BLaER1 treated with 17β-estradiol and CSF1 and Interleukin-3, amounts not matched to agents 10 nM and 100 nM (cell line): ENCODE measurements around the gene HEATR5B.
A peak's percentile ranks its signal among the peaks of the same experiment; 100 is the strongest.

Experiments
- H3K27ac ChIP-seq, 11 experiments: shearing (Covaris generic); formaldehyde crosslinking; 2 replicates each; pipeline ENCODE4 v1.8.1; 2022
- H3K27me3 ChIP-seq, 11 experiments: shearing (Covaris generic); formaldehyde crosslinking; 2 replicates each; pipeline ENCODE4 v1.8.1; 2022
- H3K36me3 ChIP-seq, 11 experiments: shearing (Covaris generic); formaldehyde crosslinking; 2 replicates each; pipeline ENCODE4 v1.8.1; 2022
- H3K4me1 ChIP-seq, 10 experiments: shearing (Covaris generic); formaldehyde crosslinking; 2 replicates each; pipeline ENCODE4 v1.8.1; 2022
- H3K4me2 ChIP-seq, 11 experiments: shearing (Covaris generic); formaldehyde crosslinking; 2 replicates each; pipeline ENCODE4 v1.8.1; 2022
- H3K4me3 ChIP-seq, 10 experiments: shearing (Covaris generic); formaldehyde crosslinking; 2 replicates each; pipeline ENCODE4 v1.8.1; 2022
- H3K9ac ChIP-seq, 11 experiments: shearing (Covaris generic); formaldehyde crosslinking; 2 replicates each; pipeline ENCODE4 v1.8.1; 2022
- H3K9me3 ChIP-seq, 11 experiments: shearing (Covaris generic); formaldehyde crosslinking; replicated peaks in 1 of 11; 2 replicates each; pipeline ENCODE4 v1.8.1; 2022
- H4K20me1 ChIP-seq, 11 experiments: shearing (Covaris generic); formaldehyde crosslinking; 2 replicates each; pipeline ENCODE4 v1.8.1; 2022
- Cebpa-rat ChIP-seq, 11 experiments: shearing (Covaris generic); IDR thresholded peaks; 2 replicates each; pipeline ENCODE4 v1.8.1; 2022

HEATR5B gene

GRCh38 chr2:36976065-36976464 is 108.1 kb downstream of the HEATR5B start:
- Histone ChIP-seq H3K27me3 (no peaks in the 10 kb centered on the region), H3K4me1 (peaks cover 0 to 9% (median 4%) of the 10 kb centered on the region in 10 experiments; a peak in 7 of 20 replicates), H3K27ac (no peak overlapping the region), H4K20me1 (no peaks in the 10 kb centered on the region), H3K4me3 (no peak overlapping the region), H3K36me3 (peaks cover 0 to 28% (median 21%) of the 10 kb centered on the region in 11 experiments; a peak in 17 of 22 replicates), H3K9me3 (peaks cover 0 to 10% (median 5%) of the 10 kb centered on the region in 11 experiments; a peak in 12 of 22 replicates), H3K9ac (no peak overlapping the region), H3K4me2 (no peak overlapping the region)
- TF ChIP-seq Cebpa-rat (IDR thresholded peaks at IDR 0.05): no peak

DNA sequence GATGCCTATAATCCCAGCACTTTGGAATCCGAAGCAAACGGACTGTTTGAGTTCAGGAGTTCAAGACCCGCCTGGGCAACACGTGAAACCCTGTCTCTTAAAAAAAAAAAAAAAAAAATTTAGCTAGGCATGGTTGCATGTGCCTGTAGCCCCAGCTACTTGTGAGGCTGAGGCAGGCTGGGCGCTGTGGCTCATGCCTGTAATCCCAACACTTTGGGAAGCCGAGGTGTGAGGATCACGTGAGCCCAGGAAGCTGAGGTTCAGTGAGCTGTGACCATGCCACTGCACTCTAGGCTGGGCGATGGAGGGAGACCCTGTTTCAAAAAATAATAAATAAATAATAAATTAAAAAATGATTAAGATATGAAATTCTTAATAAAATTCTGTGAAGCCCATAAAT is 108.9 kb downstream of the HEATR5B start:
- H4K20me1 ChIP-seq: no peaks in the 10 kb centered on the region

DNA sequence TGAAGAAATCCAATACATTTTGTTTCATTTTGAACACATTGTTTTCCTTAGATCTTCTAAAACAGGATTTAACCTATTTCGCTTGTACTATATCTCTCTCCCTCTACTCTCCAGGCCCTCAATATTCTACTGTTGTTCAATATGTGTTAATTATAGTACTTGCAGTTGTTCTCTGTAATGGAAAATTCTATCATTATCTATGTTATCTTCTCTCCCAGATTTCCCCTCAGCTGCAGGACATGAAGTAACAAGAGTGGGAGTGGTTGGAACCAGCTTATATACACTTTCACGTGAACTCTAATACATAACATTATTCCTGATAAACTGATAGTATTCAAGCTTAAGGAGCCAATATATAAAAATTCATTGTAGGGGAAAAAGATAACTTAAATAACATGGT is 110.9 kb downstream of the HEATR5B start:
- peaks cover 0 to 14% (median 6%) of the 10 kb centered on the region in 10 experiments; a peak in 12 of 20 replicates for H3K4me1 ChIP-seq
- TF ChIP-seq Cebpa-rat (IDR thresholded peaks at IDR 0.05): no peak
- H3K27ac ChIP-seq: no peak overlapping the region
- H3K9ac ChIP-seq: no peak overlapping the region
- no peaks in the 10 kb centered on the region for H3K27me3 ChIP-seq
- no peak overlapping the region for H3K4me2 ChIP-seq
- no peak overlapping the region for H3K4me3 ChIP-seq
- no peaks in the 10 kb centered on the region for H4K20me1 ChIP-seq
- H3K9me3 ChIP-seq: peaks cover 0 to 3% (median under 1%) of the 10 kb centered on the region in 11 experiments; a peak in 5 of 22 replicates
- peaks cover 0 to 1% (median 0%) of the 10 kb centered on the region in 11 experiments; a peak in 3 of 22 replicates for H3K36me3 ChIP-seq

More for the DNA sequence above, 108.9 kb downstream of the HEATR5B start:
- H3K4me3 ChIP-seq: no peak overlapping the region
- peaks cover 0 to 20% (median 19%) of the 10 kb centered on the region in 11 experiments; a peak in 15 of 22 replicates for H3K36me3 ChIP-seq
- H3K27ac ChIP-seq: no peak overlapping the region
- peaks cover 0 to 9% (median 4%) of the 10 kb centered on the region in 10 experiments; a peak in 7 of 20 replicates for H3K4me1 ChIP-seq
- H3K4me2 ChIP-seq: peak overlapping the region in 1 of 11 experiments; percentile 32; a peak in 1 of 22 replicates
- H3K9ac ChIP-seq: no peak overlapping the region
- no peaks in the 10 kb centered on the region for H3K27me3 ChIP-seq
- no peak for TF ChIP-seq Cebpa-rat (IDR thresholded peaks at IDR 0.05)
- peaks cover 0 to 10% (median 5%) of the 10 kb centered on the region in 11 experiments; a peak in 12 of 22 replicates for H3K9me3 ChIP-seq

GRCh38 chr2:36971990-36972389 is 112.2 kb downstream of the HEATR5B start:
- H3K9me3 ChIP-seq: no peaks in the 10 kb centered on the region
- no peaks in the 10 kb centered on the region for H3K36me3 ChIP-seq
- no peak overlapping the region for H3K9ac ChIP-seq
- no peaks in the 10 kb centered on the region for H4K20me1 ChIP-seq
- no peak overlapping the region for H3K27ac ChIP-seq
- no peak for TF ChIP-seq Cebpa-rat (IDR thresholded peaks at IDR 0.05)
- H3K4me2 ChIP-seq: no peak overlapping the region
- no peaks in the 10 kb centered on the region for H3K27me3 ChIP-seq
- no peak overlapping the region for H3K4me3 ChIP-seq
- H3K4me1 ChIP-seq: peaks cover 11 to 26% (median 19%) of the 10 kb centered on the region in 10 experiments

DNA sequence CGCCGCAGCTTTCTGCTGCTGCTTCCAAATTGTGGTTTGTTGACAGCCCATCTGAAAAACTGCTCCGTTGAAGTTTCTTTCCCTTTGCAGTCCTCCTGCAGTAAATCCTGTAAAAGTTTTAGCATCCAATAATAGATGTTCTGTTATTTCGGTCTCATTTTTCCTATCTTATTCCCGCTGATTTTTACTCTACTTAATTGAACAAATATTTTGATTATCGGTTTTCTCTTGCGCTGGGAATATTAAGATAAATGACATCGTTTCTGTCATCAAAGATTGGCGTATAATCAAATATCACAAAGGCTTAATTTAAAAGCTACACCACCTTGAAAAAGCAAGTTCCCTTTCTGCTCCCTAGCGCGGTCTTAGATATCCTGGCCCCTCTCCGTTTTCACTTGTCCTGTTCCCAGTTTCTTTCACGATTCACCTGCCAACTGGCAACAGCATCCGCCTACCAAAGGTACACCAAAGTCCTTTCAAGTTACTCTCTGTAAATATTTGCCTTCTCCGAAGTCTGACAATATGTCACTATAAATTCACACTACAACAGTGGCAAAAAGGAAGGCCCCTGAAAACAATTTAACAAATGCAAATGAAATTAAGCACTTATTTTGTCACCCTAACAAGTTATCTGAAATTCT is 116.8 kb downstream of the HEATR5B start:
- Histone ChIP-seq H3K4me2 (peak overlapping the region; percentile 76 to 90 (median 85)), H3K4me1 (peaks cover 28 to 37% (median 35%) of the 10 kb centered on the region in 10 experiments), H3K27ac (peak overlapping the region; percentile 58 to 90 (median 87); a peak in 21 of 22 replicates)

GRCh38 chr2:36966370-36967235 is 117.6 kb downstream of the HEATR5B start, which contains the start of gene STRN:
TSS of gene STRN (minus strand) at chr2:36966536. CDS start at chr2:36966463, 73 bp downstream.
- Histone ChIP-seq H3K36me3 (peaks cover 0 to 6% (median 0%) of the 10 kb centered on the region in 11 experiments; a peak in 4 of 22 replicates), H3K27ac (peak within 1 kb of the TSS; percentile 72 to 90 (median 89); a peak in 21 of 22 replicates), H3K9me3 (no peaks in the 10 kb centered on the region), H3K4me1 (peaks cover 28 to 37% (median 35%) of the 10 kb centered on the region in 10 experiments), H4K20me1 (peaks cover 6 to 38% (median 29%) of the 10 kb centered on the region in 11 experiments; a peak in 16 of 22 replicates), H3K4me2 (peak within 1 kb of the TSS; percentile 85 to 92 (median 89)), H3K27me3 (no peaks in the 10 kb centered on the region), H3K9ac (peak within 1 kb of the TSS; percentile 85 to 96 (median 91)), H3K4me3 (peak within 1 kb of the TSS; percentile 85 to 99 (median 96))
- TF ChIP-seq Cebpa-rat (IDR thresholded peaks at IDR 0.05): no peak

More for the DNA sequence above, 116.8 kb downstream of the HEATR5B start:
- Histone ChIP-seq H3K27me3 (no peaks in the 10 kb centered on the region), H3K4me3 (peak overlapping the region; percentile 85 to 99 (median 96)), H3K9me3 (no peaks in the 10 kb centered on the region), H4K20me1 (peaks cover 5 to 30% (median 24%) of the 10 kb centered on the region in 11 experiments; a peak in 15 of 22 replicates), H3K36me3 (peaks cover 0 to 5% (median 0%) of the 10 kb centered on the region in 11 experiments; a peak in 3 of 22 replicates), H3K9ac (peak overlapping the region; percentile 79 to 96 (median 91))
- TF ChIP-seq Cebpa-rat (IDR thresholded peaks at IDR 0.05): no peak

GRCh38 chr2:36965751-36966369 is 118.3 kb downstream of the HEATR5B start:
- Histone ChIP-seq H3K36me3 (peaks cover 0 to 6% (median 0%) of the 10 kb centered on the region in 11 experiments; a peak in 4 of 22 replicates), H3K27ac (peak overlapping the region; percentile 72 to 90 (median 88); a peak in 21 of 22 replicates), H4K20me1 (peaks cover 11 to 45% (median 36%) of the 10 kb centered on the region in 11 experiments; a peak in 16 of 22 replicates), H3K27me3 (no peaks in the 10 kb centered on the region), H3K4me3 (peak overlapping the region; percentile 85 to 99 (median 96)), H3K9ac (peak overlapping the region; percentile 85 to 96 (median 91)), H3K4me1 (peaks cover 28 to 37% (median 35%) of the 10 kb centered on the region in 10 experiments), H3K4me2 (peak overlapping the region; percentile 74 to 92 (median 89)), H3K9me3 (no peaks in the 10 kb centered on the region)
- no peak for TF ChIP-seq Cebpa-rat (IDR thresholded peaks at IDR 0.05)

DNA sequence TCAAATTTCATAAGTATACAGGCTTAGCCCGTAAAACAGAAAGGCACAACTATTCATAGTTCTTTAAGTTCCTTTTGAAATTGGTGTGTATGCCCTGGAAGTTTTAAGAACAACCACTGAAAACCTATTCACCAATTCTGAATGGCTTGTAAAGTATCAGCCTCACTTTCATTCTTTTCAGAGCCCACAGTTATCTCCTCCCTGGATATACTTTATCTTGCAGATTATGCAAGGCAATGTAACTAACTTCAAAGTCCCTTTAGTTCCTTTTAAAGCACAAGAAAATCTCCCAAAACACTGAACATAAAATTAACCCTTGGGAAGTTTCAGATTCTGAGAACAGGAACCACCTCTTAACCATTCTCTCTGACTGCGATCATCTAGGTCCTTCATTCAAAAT is 119.0 kb downstream of the HEATR5B start:
- H3K4me1 ChIP-seq: peaks cover 28 to 37% (median 35%) of the 10 kb centered on the region in 10 experiments
- peaks cover 16 to 52% (median 42%) of the 10 kb centered on the region in 11 experiments; a peak in 16 of 22 replicates for H4K20me1 ChIP-seq
- peak overlapping the region; percentile 85 to 99 (median 96) for H3K4me3 ChIP-seq
- H3K9ac ChIP-seq: peak overlapping the region; percentile 85 to 96 (median 91)
- H3K36me3 ChIP-seq: peaks cover 0 to 6% (median 0%) of the 10 kb centered on the region in 11 experiments; a peak in 4 of 22 replicates
- H3K9me3 ChIP-seq: no peaks in the 10 kb centered on the region
- peak overlapping the region; percentile 18 to 90 (median 87); a peak in 17 of 22 replicates for H3K27ac ChIP-seq
- no peak for TF ChIP-seq Cebpa-rat (IDR thresholded peaks at IDR 0.05)
- H3K4me2 ChIP-seq: peak overlapping the region; percentile 74 to 92 (median 89)
- no peaks in the 10 kb centered on the region for H3K27me3 ChIP-seq
